ENCODE data around the gene UPP1. TPM values are rescaled to one million over a fixed set of nuclear protein-coding genes. Genes with fewer than 3 reads are reported as not detected.

Gene UPP1
- total RNA-seq, 4 donors from 2014 or later, result 21.5 to 178 (median 49.6) TPM

- Histone ChIP-seq H3K27me3 (no peaks in the 10 kb centered on the region), H3K4me3 (no peak overlapping the region), H3K4me1 (no peaks in the 10 kb centered on the region), H3K9me3 (peaks cover 0 to 7% (median 0%) of the 10 kb centered on the region in 3 donors), H3K27ac (peak overlapping the region in 2 of 4 donors; percentile 17 to 71), H3K36me3 (no peaks in the 10 kb centered on the region)
- intact Hi-C loops (cut with DNase I), result no loop called here
- no peak for DNase-seq
- no peak for TF ChIP-seq CTCF (IDR thresholded peaks at IDR 0.05)
- TF ChIP-seq POLR2A (IDR thresholded peaks at IDR 0.05), result no peak
- 76 to 93% methylated on average over 2 of the region's 2 CpGs for WGBS, 2 donors
Measured at GRCh38 chr7:48053736-48054135, 35.3 kb upstream of the UPP1 start.

GRCh38 chr7:48058990-48059389 lies 30.1 kb upstream of the UPP1 start:
- TF ChIP-seq POLR2A (IDR thresholded peaks at IDR 0.05) (no peak), CTCF (IDR thresholded peaks at IDR 0.05) (no peak)
- no peak for DNase-seq
- Histone ChIP-seq H3K27me3 (no peaks in the 10 kb centered on the region), H3K9me3 (peaks cover 0 to 7% (median 0%) of the 10 kb centered on the region in 3 donors), H3K27ac (no peak overlapping the region), H3K4me1 (no peaks in the 10 kb centered on the region), H3K4me3 (no peak overlapping the region), H3K36me3 (no peaks in the 10 kb centered on the region)
- WGBS, 2 donors, result 74 to 85% methylated on average over 2 of the region's 2 CpGs
- intact Hi-C loops (cut with DNase I), result no loop called here

- Histone ChIP-seq H3K4me3 (no peak overlapping the region), H3K36me3 (no peaks in the 10 kb centered on the region), H3K27me3 (no peaks in the 10 kb centered on the region), H3K27ac (no peak overlapping the region), H3K9me3 (peaks cover 0 to 7% (median 0%) of the 10 kb centered on the region in 3 donors), H3K4me1 (no peaks in the 10 kb centered on the region)
- 78 to 80% methylated on average over 5 of the region's 5 CpGs for WGBS, 2 donors
- intact Hi-C loops (cut with DNase I), result no loop called here
- no peak for TF ChIP-seq CTCF (IDR thresholded peaks at IDR 0.05)
- no peak for TF ChIP-seq POLR2A (IDR thresholded peaks at IDR 0.05)
- DNase-seq, result no peak
Measured at GRCh38 chr7:48059706-48060105, 29.4 kb upstream of the UPP1 start.

GRCh38 chr7:48063985-48064384 lies 25.1 kb upstream of the UPP1 start:
- TF ChIP-seq CTCF (IDR thresholded peaks at IDR 0.05), result no peak
- TF ChIP-seq POLR2A (IDR thresholded peaks at IDR 0.05), result no peak
- no peak for DNase-seq
- H3K36me3 ChIP-seq, result no peaks in the 10 kb centered on the region
- H3K27ac ChIP-seq, result no peak overlapping the region
- H3K9me3 ChIP-seq, result no peaks in the 10 kb centered on the region
- no peaks in the 10 kb centered on the region for H3K27me3 ChIP-seq
- 34 to 50% methylated on average over 1 of the region's 1 CpG for WGBS, 2 donors
- H3K4me1 ChIP-seq, result no peaks in the 10 kb centered on the region
- no peak overlapping the region for H3K4me3 ChIP-seq
- intact Hi-C loops (cut with DNase I), result no loop called here

GRCh38 chr7:48067475-48067874 lies 21.6 kb upstream of the UPP1 start:
- H3K27ac ChIP-seq, result no peak overlapping the region
- H3K4me3 ChIP-seq, result no peak overlapping the region
- intact Hi-C loops (cut with DNase I), result no loop called here
- DNase-seq, result no peak
- no peaks in the 10 kb centered on the region for H3K4me1 ChIP-seq
- H3K9me3 ChIP-seq, result no peaks in the 10 kb centered on the region
- H3K36me3 ChIP-seq, result no peaks in the 10 kb centered on the region
- TF ChIP-seq CTCF (IDR thresholded peaks at IDR 0.05) (no peak), POLR2A (IDR thresholded peaks at IDR 0.05) (no peak)
- H3K27me3 ChIP-seq, result no peaks in the 10 kb centered on the region
- 66 to 77% methylated on average over 2 of the region's 2 CpGs for WGBS, 2 donors

Measured in esophagus squamous epithelium (tissue), 5 donors.